ENCODE results near the gene HOXA4.

Gene HOXA4

GRCh38 chr7:27088002-27088922, 42.3 kb downstream of the HOXA4 start:
- no peak for DNase-seq

GRCh38 chr7:27083646-27084045, 46.9 kb downstream of the HOXA4 start:
- DNase-seq, result no peak

- no peak for DNase-seq
These were observed 48.4 kb downstream of the HOXA4 start for GRCh38 chr7:27082171-27082570.

- no peak for DNase-seq
These were observed 49.6 kb downstream of the HOXA4 start for GRCh38 chr7:27080844-27081436.

- no peak for DNase-seq
These were observed 51.2 kb downstream of the HOXA4 start for GRCh38 chr7:27079234-27079975.

GRCh38 chr7:27078616-27079233, 51.8 kb downstream of the HOXA4 start:
- no peak for DNase-seq
